ENCODE data around the gene PLEKHA7. TPM values are rescaled to one million over a fixed set of nuclear protein-coding genes. Genes with fewer than 3 reads are reported as not detected.

PLEKHA7 gene
- total and polyA plus RNA-seq, 2 of the 8 experiments (the other 6 are each of a cell fraction or from before 2014, with no cell fraction given): 11.4 to 25.6 TPM

DNA sequence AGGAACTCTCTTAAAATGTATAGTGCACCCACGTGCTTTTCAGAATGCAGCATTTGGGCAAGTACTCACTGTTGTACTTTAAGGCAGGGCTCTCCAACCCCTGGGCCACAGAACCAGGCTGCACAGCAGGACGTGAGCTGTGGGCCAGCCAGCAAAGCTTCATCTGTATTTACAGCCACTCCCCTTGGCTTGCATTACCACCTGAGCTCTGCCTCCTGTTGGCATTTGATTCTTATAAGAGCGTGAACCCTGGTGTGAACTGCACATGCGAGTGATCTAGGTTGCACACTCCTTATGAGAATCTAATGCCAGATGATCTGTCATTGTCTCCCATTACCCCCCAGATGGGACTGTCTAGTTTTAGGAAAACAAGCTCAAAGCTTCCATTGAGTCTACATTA lies 272.7 kb downstream of the PLEKHA7 start:
- no peak overlapping the region for H3K56ac ChIP-seq (replicated peaks; ENCODE audit: insufficient read length, low read depth, low read length)
- H4K8ac ChIP-seq (ENCODE audit: extremely low read depth, insufficient read depth, low read length): no peak overlapping the region
- H3K23ac ChIP-seq (ENCODE audit: insufficient read length): no peak overlapping the region
- H3K9me3 ChIP-seq (ENCODE audit: insufficient read depth in 2 of 2, low read depth in 1 of 2, low read length in 1 of 2): no peaks in the 10 kb centered on the region
- H2BK120ac ChIP-seq (replicated peaks; ENCODE audit: low read depth, low read length): no peak overlapping the region
- H2BK20ac ChIP-seq (ENCODE audit: low read length): no peak overlapping the region
- CTCF ChIA-PET (ENCODE audit: partially characterized antibody): interaction anchor here (0.6 to 1.0 kb wide), 2 partner anchors 67 to 109 kb away, joined by 3 to 4 read pairs; no protein-coding TSS in a partner anchor
- peaks cover 0 to 31% (median 11%) of the 10 kb centered on the region in 4 experiments; a peak in 4 of 8 replicates for H3K36me3 ChIP-seq (ENCODE audit: control insufficient read depth in 2 of 4, insufficient read depth in 4 of 4, low read length in 3 of 4)
- peaks cover 31 to 83% of the 10 kb centered on the region in 2 experiments for H3K79me2 ChIP-seq (ENCODE audit: control insufficient read depth in 1 of 2, insufficient read depth in 2 of 2, low read length in 2 of 2)
- no peak overlapping the region for H2BK5ac ChIP-seq (ENCODE audit: low read depth, low read length)
- H2BK12ac ChIP-seq (ENCODE audit: low read depth, low read length): no peak overlapping the region
- peaks cover 6 to 8% of the 10 kb centered on the region in 2 experiments for H4K20me1 ChIP-seq (replicated peaks in 1 of 2; ENCODE audit: control insufficient read depth in 1 of 2, insufficient read depth in 2 of 2, low read length in 2 of 2)
- no peak overlapping the region for H4K5ac ChIP-seq (ENCODE audit: insufficient read length, low read depth, low read length)
- no peak overlapping the region for H3K27ac ChIP-seq (ENCODE audit: low read depth, low read length)
- no peak overlapping the region for H2AK5ac ChIP-seq (ENCODE audit: low read depth, low read length)
- H3K4ac ChIP-seq (replicated peaks; ENCODE audit: insufficient read length, low read depth, low read length): no peak overlapping the region
- peaks cover 12% of the 10 kb centered on the region for H3K79me1 ChIP-seq (ENCODE audit: low read depth, low read length)
- H3K4me2 ChIP-seq (ENCODE audit: insufficient read depth in 1 of 2, low read depth in 2 of 2, low read length in 2 of 2): no peak overlapping the region
- no peak overlapping the region for H3K4me3 ChIP-seq (ENCODE audit: extremely low read depth in 1 of 4, insufficient read depth in 2 of 4, low read depth in 3 of 4, low read length in 4 of 4)
- H3K14ac ChIP-seq (ENCODE audit: insufficient read length): no peak overlapping the region
- no peak overlapping the region for H2AFZ ChIP-seq (ENCODE audit: low read length)
- H3K4me1 ChIP-seq (replicated peaks in 1 of 4; ENCODE audit: control insufficient read depth in 3 of 4, insufficient read depth in 4 of 4, low read length in 3 of 4): peaks cover 0 to 6% (median 3%) of the 10 kb centered on the region in 4 experiments; a peak in 4 of 7 replicates
- TF ChIP-seq POLR2AphosphoS5 (IDR thresholded peaks at IDR 0.05; ENCODE audit: low read depth, low read length) (peak; percentile 34; the same call in 1 of the 2 replicates), BCL11A (IDR thresholded peaks at IDR 0.05; ENCODE audit: low read depth in 2 of 2, low read length in 2 of 2) (no peak)
- POLR2A ChIA-PET (ENCODE audit: partially characterized antibody): interaction anchor here (1.0 to 1.6 kb wide), 5 partner anchors 8 to 30 kb away, joined by 3 to 6 read pairs (median 4); no protein-coding TSS in a partner anchor
- H3K18ac ChIP-seq (ENCODE audit: extremely low read depth, low read length): no peak overlapping the region
- no peak for FAIRE-seq
- no peak overlapping the region for H2BK15ac ChIP-seq (ENCODE audit: low read length)
- 90% methylated on average over 4 of the region's 4 CpGs; no CpG with 5 or more reads in 1 of the 2 experiments for WGBS, 2 experiments (ENCODE audit: extremely low coverage in 1 of 2, insufficient coverage in 1 of 2, insufficient read length in 1 of 2, insufficient replicate concordance in 2 of 2, low coverage in 1 of 2, low lambda C conversion rate in 2 of 2, missing lambda C conversion rate in 1 of 2)
- DNase-seq (ENCODE audit: low read depth in 1 of 2, low spot score in 2 of 2): no peak
- no peaks in the 10 kb centered on the region; the same call in 1 of the 2 replicates for H3K23me2 ChIP-seq (ENCODE audit: low read depth, low read length)
- H3K27me3 ChIP-seq (replicated peaks in 1 of 4; ENCODE audit: control insufficient read depth in 3 of 4, extremely low read depth in 1 of 4, insufficient read depth in 3 of 4, low read length in 3 of 4): no peaks in the 10 kb centered on the region
- H3K9ac ChIP-seq (replicated peaks in 1 of 4; ENCODE audit: extremely low read depth in 1 of 4, low read depth in 3 of 4, low read length in 3 of 4): no peak overlapping the region
- H4K91ac ChIP-seq (replicated peaks; ENCODE audit: insufficient read length, low read length): no peak overlapping the region
